GM12878 (cell line): ENCODE results near the gene NBR1.
"Not testable (repeated sequence)": the region's sequence is repeated elsewhere in the genome, so short reads cannot be mapped to it uniquely, and the experiment has no call there.

ENCODE experiments used
- CTCF ChIP-seq, 3 experiments: IDR thresholded peaks in 2 of 3; conservative IDR thresholded peaks in 1 of 3; 2 replicates each; pipeline ENCODE4 v1.5.1; 2011; ENCODE audit warnings: low read depth in 3 of 3, low read length in 3 of 3, mild to moderate bottlenecking in 3 of 3, control low read depth in 2 of 3, moderate library complexity in 2 of 3, inconsistent platforms in 1 of 3, mixed read lengths in 1 of 3; ENCODE audit not compliant: control insufficient read depth in 2 of 3, insufficient read depth in 1 of 3; ENCODE audit errors: extremely low read depth in 1 of 3
- HDGF ChIP-seq: fragments of 450-650 bp; IDR thresholded peaks from 2 replicates; pipeline ENCODE4 v1.6.1; 2016; ENCODE audit warnings: antibody characterized with exemption
- JUNB ChIP-seq: IDR thresholded peaks from 2 replicates; pipeline ENCODE4 v1.6.1; 2016; ENCODE audit warnings: antibody characterized with exemption, mild to moderate bottlenecking
- MEF2A ChIP-seq: IDR thresholded peaks from 2 replicates; pipeline ENCODE4 v1.6.1; 2011; ENCODE audit warnings: low read depth, mild to moderate bottlenecking, low read length, moderate library complexity; ENCODE audit not compliant: insufficient read depth
- POLR2A ChIP-seq: IDR thresholded peaks from 2 replicates; pipeline ENCODE4 v1.6.1; 2011; ENCODE audit warnings: low read depth, mild to moderate bottlenecking, low read length
- RAD21 ChIP-seq: IDR thresholded peaks from 2 replicates; pipeline ENCODE4 v1.6.1; 2011; ENCODE audit warnings: mild to moderate bottlenecking, low read depth, low read length, moderate library complexity; ENCODE audit not compliant: insufficient read depth
- SMARCA5 ChIP-seq: fragments of 450-650 bp; IDR thresholded peaks from 2 replicates; pipeline ENCODE4 v1.6.1; 2017; ENCODE audit warnings: mild to moderate bottlenecking

- not testable (repeated sequence) for TF ChIP-seq JUNB; HDGF; MEF2A; SMARCA5; POLR2A; CTCF (IDR thresholded peaks at IDR 0.05 in 2 of 3, conservative IDR thresholded peaks at IDR 0.05 in 1 of 3; ENCODE audit: control insufficient read depth in 2 of 3, extremely low read depth in 1 of 3, insufficient read depth in 1 of 3, low read depth in 3 of 3, low read length in 3 of 3); RAD21
These were observed 43.6 kb upstream of the NBR1 start for GRCh38 chr17:43127333-43127876.
